AG04449 (cell line): ENCODE results near the gene RNF144A.

Experiments used
- CTCF ChIA-PET: fragments of 350-600 bp; formaldehyde crosslinking; extraction: SDS; loops from one replicate; lab custom pipeline; 2021; ENCODE audit warnings: antibody characterized with exemption; lab: Yijun Ruan, JAX
- POLR2A ChIA-PET: fragments of 400-600, 350-600 bp; formaldehyde crosslinking; extraction: SDS; loops from one replicate; lab custom pipeline; 2020; ENCODE audit warnings: antibody characterized with exemption, inconsistent platforms; lab: Yijun Ruan, JAX
- DNase-seq: peaks from one replicate; pipeline ENCODE4 v3.0.0-alpha.2; 2010; ENCODE audit warnings: low read depth, low spot score
- H3K4me3 ChIP-seq: 2 replicates; pipeline ENCODE4 v1.5.1; 2011; ENCODE audit warnings: low read depth, mild to moderate bottlenecking, control low read depth, low read length
- CTCF ChIP-seq: IDR thresholded peaks from one replicate; pipeline ENCODE4 v1.5.1; 2011; ENCODE audit warnings: mild to moderate bottlenecking, moderate library complexity, low read length, control low read depth, inconsistent platforms; ENCODE audit not compliant: insufficient read depth; ENCODE audit errors: missing control alignments

RNF144A gene

GRCh38 chr2:7037340-7038333 lies 120.4 kb downstream of the RNF144A start:
- H3K4me3 ChIP-seq = no peak overlapping the region
- DNase-seq = no peak
- ChIA-PET CTCF (interaction anchor here (1.0 to 2.5 kb wide), 4 partner anchors 11 to 141 kb away, joined by 3 to 10 read pairs (median 8); no protein-coding TSS in a partner anchor), POLR2A (no interaction called here)
- peak; percentile 86 for TF ChIP-seq CTCF

GRCh38 chr2:7040547-7040946 lies 123.3 kb downstream of the RNF144A start:
- DNase-seq = no peak
- no peak overlapping the region for H3K4me3 ChIP-seq
- ChIA-PET POLR2A (no interaction called here), CTCF (interaction anchor here (0.8 to 1.4 kb wide), 2 partner anchors 143 to 145 kb away, joined by 3 read pairs; no protein-coding TSS in a partner anchor)
- TF ChIP-seq CTCF = no peak

GRCh38 chr2:7041421-7041820 lies 124.2 kb downstream of the RNF144A start:
- no peak overlapping the region for H3K4me3 ChIP-seq
- no peak for DNase-seq
- ChIA-PET CTCF (interaction anchor here (1.4 kb wide), 1 partner anchor 146 kb away, joined by 3 read pairs; no protein-coding TSS in a partner anchor), POLR2A (no interaction called here)
- TF ChIP-seq CTCF = no peak

- ChIA-PET CTCF (interaction anchor here (0.6 to 3.7 kb wide), 24 partner anchors 9 to 167 kb away, joined by 3 to 60 read pairs (median 6); partner anchors contain the start of genes RNF144A and RSAD2), POLR2A (no interaction called here)
- TF ChIP-seq CTCF = no peak
- no peak overlapping the region for H3K4me3 ChIP-seq
- no peak for DNase-seq
Measured at GRCh38 chr2:7043690-7044089, 126.5 kb downstream of the RNF144A start.

GRCh38 chr2:7044253-7045250 lies 127.3 kb downstream of the RNF144A start:
- CTCF ChIA-PET = interaction anchor here (0.6 to 3.7 kb wide), 30 partner anchors 8 to 168 kb away, joined by 3 to 60 read pairs (median 4); partner anchors contain the start of genes RNF144A and RSAD2
- peak; percentile 90 for TF ChIP-seq CTCF
- DNase-seq = no peak
- POLR2A ChIA-PET = no interaction called here
- H3K4me3 ChIP-seq = no peak overlapping the region
